GM19025 (cell line): ENCODE data around the gene LCN6.

Source experiments
- ATAC-seq: cut with Tn5 transposase; IDR thresholded peaks from one replicate; pipeline ENCODE4 v1.9.1; 2021; ENCODE audit warnings: mild to moderate bottlenecking, low read depth, moderate library complexity; ENCODE audit not compliant: unreplicated experiment

LCN6 gene

DNA sequence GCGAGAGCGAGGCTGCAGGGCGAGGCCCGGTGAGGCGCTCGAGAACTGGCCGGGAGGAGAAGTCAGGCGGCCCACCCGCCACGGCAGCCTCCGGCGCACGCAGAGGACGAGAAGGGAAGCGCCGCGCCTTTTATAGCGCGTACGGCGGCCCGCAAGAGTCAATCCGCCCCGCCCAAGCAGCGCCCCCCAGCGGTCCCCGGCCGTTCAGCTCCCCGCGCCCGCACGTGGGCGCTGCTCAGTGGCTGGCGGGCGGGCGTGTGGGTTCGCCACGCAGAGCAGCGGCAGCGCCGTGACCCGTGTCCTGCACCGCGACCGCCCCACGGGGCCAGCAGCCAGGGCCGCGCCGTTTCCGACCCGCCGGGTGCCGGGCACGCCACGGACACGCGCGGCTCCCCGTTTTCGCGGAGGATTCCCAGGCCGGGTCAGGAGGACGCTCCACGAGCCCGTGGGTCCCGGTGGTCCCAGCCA lies 20.2 kb downstream of the LCN6 start:
- peak; percentile 60 for ATAC-seq

DNA sequence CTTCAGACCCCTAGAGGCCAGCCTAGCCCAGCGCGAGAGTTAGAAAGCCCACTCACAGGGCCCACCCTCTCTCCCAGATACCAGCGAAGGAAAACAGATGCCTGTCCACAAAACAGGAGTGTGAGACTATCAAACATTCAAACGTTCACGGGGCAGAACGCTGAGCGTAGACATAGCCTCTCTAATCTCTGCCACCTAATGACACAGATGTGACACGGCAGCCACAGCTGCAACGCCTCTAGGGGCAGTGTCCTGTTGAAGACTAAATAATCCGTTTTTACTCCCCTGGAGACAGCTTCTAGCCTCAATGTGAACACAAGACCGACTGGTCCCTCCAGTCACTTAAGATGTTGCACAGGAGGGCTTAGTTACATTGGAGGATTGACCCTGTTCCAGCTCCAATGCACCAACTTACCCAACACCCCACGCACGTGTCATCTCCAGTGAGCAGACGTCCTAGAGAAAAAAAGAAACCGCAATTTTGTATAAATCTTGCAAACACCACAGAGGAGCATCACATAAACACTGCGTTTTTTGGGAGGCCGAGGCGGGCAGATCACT lies 21.6 kb downstream of the LCN6 start:
- ATAC-seq, result no peak

DNA sequence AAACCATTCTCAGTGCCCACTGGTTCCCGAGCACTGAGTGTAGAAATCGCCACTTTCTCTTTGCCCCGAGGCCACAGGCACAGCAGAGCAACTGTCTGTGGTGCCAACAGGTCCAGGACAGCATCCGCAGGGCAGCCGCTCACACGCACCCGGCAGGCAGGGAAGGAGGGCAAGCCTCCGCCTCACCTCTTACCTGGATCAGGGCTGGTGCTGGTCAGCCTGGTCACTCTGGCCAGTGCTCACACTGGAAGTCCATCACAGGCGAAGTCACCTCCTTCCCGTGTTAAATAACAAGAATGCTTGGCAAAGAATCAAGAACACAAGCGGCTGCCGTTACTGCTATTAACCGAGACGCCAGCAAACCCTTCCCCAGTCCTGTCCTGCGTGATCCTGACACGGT lies 22.2 kb downstream of the LCN6 start:
- ATAC-seq, result no peak

DNA sequence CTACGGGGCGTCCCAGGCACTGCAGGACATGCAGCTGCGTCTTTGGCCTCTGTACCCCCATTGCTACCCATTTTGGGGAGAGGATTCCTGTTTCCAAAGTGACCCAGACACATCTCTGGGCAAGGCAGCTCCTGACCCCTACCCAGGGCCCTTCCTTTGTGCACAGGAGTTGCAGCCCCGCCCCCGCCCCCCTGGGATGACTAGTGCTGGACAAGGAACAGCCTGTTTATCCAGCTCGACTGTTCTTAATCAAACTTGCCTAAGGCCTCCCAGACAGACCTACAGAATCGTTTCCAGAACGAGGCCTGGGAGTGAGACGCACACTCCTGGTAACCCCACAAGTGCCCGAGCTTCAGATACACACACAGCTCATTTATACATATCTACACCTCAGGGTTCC lies 22.7 kb downstream of the LCN6 start:
- ATAC-seq, result no peak

DNA sequence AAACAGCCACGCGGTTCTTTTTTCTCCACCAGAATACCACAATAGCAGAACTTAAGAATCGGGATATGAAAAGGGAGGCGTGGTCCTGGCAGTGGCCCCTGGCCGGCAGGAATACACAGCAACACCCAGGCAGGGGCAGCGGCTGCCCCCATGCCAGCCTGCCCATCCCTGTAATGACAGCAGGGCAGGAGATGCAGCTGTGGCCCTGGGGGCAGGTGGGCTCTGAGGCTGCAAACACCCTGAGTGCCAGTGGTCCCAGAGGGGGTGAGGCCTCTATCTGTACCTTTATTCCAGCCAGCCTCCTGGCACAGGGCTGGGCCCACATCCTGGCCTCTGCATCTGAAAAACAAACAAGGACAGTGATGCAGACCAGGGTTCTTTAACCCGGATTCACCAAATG lies 23.6 kb downstream of the LCN6 start:
- no peak for ATAC-seq

DNA sequence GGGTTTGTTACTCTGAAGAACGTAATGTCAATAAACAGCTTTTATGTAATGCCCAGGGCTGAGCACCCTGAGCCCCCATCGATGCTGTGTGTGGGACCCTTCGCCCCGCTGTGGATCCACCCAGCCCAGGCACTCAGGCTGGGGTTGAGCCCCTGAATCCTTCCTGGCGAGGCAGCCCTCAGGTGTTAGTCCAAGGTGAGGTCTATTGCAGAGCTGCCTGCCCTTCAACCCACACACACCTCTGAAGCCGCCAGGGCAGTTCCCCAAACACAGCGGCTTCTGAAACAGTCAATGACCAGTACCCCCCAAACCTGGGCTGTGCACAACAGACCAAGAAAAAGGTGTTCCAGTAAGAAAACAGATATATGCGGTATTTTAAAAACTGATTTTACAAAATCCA lies 24.3 kb downstream of the LCN6 start:
- no peak for ATAC-seq

DNA sequence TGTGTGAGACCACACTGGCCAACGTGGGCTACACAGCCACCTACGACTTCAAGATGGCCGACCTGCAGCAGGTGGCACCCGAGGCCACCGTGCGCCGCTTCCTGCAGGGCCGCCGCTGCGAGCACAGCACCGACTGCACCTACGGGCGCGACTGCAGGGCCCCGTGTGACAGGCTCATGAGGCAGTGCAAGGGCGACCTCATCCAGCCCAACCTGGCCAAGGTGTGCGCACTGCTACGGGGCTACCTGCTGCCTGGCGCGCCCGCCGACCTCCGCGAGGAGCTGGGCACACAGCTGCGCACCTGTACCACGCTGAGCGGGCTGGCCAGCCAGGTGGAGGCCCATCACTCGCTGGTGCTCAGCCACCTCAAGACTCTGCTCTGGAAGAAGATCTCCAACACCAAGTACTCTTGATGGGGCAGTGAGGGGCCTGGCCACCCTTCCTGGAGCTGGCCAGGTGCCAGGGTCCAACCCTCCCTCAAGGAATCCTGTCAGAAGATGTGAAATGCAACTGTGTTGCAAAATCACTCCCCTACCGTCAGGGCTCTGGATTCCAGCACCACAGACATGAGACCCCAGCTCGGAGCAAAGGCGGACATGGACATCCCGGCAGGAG lies 24.9 kb downstream of the LCN6 start:
- no peak for ATAC-seq

DNA sequence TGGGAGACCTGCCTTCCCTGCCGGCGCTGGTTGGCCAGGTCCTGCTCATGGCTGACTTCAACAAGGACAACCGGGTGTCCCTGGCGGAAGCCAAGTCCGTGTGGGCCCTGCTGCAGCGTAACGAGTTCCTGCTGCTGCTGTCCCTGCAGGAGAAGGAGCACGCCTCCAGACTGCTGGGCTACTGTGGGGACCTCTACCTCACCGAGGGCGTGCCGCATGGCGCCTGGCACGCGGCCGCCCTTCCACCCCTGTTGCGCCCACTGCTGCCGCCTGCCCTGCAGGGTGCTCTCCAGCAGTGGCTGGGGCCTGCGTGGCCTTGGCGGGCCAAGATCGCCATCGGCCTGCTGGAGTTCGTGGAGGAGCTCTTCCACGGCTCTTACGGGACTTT lies 25.4 kb downstream of the LCN6 start:
- ATAC-seq, result no peak

DNA sequence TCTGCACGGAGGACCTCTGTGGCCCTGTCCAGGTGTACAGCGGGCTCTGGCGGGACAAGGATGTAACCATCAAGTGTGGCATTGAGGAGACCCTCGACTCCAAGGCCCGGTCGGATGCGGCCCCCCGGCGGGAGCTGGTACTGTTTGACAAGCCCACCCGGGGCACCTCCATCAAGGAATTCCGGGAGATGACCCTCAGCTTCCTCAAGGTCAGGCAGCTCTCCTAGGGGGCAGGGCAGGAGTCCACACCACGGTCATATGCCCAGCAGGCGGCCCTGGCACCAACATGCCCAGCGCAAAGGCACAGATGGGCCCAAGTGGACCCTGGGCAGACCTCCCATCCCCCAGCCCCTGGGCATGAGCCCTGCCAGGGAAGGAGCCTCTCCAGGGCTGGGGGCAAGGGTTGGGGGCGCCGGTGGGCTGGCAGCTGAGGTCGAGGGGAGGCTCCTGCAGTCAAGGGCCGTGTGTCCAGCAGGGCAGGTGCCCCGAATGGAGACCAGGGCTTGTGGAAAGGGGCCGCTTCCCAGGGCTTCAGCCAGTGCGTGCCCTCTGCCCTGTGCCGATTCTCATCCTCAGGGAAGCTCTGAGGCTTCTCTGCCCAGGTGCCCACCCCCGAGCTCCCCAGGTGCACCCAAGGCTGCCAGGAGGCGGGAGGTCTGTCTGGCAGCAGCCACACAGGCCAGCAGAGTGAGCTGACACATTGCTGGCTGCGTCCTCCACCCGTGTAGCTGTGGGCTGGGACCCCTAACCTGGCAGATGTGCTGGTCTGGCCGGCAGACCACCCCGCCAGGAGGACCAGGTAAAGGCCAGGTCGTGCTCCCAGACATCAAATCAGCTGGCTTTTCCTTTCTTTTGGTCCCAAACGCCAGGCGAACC lies 26.0 kb downstream of the LCN6 start:
- ATAC-seq, result no peak

DNA sequence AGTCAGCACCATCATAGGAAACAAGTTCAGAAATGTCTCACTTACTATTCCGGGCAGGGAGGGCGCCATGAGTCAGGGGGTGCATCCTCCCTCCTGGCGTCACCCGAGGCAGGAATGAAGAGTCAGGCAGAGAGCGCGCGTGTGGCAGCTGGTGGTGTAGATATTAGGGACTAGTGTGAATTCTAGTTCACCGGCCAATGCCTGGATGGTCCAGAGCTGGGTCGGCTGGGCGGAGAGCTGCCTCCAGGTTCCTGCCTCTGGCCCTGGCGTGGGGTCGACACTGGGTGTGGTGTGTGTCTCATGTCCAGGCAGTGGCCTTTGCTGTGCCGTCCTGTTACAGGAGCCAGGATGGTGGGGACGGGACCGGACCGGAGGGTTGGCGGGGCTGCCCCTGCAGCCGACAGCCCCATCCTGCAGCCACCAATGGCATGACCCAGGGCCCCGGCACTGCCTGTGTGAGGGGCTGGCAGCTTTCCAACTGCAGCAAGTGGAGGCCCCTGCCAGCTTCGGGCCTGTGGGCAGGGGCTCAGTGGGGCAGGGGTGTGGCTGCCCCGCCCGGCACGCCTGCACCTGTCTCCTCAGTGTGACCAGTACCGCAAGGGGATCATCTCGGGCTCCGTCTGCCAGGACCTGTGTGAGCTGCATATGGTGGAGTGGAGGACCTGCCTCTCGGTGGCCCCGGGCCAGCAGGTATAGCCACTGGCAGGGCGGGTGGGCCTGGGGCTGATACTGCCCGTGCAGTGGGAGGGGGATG lies 26.8 kb downstream of the LCN6 start:
- ATAC-seq, result no peak

DNA sequence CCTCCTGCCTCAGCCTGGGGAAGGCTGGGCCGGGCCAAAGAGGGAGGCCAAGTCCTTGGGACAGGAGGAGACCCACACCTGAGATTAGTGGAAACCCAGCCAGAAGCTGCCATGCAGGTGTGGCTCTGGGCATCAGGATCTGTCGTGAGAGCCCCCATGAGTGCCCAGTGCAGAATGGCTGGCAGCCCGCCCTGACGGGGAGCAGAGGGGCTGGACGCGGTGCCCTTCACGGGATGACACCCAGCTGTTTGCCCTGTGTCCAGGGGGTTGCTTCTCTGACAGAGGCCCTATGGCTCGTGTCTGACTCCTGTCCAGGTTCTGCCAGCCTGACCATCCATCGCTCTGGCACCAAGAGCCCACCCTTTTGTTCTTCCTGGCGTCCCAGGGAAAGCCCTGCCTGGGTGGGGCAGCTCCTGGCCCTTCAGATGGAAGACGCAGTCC lies 27.4 kb downstream of the LCN6 start:
- no peak for ATAC-seq

DNA sequence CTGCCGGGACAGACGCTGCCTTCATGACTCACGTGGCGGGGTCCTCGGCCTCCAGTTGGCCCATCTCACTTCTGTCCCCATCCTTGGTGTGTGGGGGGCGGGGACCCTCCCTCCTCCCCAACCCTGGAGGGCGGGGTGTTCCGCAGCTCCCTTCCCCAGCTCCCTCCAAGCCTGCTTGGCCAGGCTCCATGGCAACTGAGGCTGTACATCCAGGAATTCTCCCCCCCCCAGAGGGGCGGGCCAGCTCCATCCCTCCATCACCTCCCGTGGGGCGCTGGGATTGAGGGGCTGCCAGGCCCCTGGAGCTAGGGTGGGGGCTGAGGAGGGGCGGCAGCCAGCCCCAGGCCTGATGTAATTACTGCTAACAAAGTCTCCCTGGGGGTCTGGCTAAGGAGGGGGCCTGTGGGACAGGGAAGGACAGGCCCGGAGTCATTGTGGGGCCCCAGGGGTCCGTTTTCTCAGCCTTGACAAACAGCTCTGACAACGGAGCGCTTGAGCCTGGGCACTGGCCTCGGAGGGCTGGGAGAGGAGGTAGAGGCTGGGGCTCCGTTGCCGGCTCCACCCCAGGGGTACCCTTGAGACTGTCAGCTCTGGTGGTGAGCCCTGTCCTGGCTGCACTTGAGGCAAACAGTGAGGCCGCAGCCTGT lies 28.0 kb downstream of the LCN6 start:
- no peak for ATAC-seq

DNA sequence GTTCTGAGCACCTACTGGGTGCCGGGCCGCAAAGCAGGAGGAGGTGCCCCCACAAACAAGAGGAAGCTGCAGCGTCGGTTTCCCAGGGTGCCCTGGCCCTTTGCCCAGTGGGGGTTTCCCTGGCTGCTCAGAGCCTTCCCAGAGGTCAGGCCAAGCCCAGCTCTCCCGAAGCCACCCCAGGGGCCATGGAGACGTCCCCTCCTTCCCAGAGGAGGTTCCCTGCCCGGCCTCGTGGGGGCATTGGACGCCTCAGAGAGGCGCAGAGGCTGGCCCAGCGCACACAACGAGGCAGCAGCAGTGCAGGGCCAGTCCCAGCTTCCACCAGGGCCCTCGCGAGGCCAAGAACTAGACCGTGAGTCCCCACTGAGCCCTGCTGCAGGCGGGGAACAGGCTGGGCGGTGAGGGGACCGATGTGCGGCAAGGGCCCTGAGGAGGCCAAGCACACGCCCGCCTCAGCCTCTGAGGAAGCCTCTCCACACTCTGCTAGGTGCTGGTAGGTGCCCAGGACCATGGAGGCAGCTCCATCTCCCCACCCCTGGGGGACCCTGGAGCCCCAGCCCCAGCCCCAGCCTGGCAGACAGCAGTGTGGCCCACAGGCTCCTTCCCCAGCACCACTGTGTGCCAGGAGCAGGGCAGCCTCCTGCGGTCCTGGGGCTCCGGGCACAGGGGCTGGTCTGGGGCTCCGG lies 29.0 kb downstream of the LCN6 start:
- ATAC-seq, result no peak

DNA sequence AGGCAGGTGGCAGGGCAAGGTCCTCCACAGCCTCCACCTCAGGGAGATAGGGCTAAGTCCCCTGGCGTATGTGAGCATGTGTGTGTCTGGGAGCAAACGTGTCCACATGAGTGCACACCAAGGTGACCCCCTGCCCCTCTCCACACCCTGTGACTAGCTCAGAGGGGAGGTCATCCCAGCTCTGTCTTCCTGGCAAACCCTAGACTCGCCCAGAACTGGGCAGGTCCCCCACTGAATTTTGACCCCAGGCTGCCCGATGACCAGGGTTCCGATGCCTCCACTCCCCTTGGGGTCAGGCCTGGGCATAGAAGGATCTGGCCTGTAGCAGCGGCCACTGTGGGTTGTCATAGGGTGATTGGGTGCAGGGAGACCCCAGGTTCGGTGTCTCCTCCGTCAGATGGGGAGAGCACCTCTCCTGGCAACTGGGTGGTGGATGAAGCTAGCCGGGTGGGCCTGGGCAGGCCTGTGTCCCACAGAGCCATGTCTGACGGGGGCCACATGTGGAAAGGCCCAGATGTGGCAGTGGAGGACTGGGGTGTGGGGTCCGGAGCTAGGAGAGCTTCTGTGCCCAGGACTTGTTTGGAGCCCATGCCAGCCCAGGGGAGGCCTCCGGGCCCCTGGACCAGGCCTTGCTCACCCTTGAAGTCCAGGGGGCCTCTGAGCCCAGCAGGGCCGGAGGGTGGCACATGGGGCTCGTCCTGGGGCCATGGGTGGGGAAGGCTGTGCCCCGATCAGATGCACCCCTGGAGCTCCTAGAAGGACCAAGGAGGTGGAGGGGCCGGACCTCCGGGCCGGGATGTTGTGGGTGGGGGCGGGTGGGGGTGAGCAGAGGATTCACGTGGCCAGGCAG lies 29.8 kb downstream of the LCN6 start:
- ATAC-seq, result no peak

DNA sequence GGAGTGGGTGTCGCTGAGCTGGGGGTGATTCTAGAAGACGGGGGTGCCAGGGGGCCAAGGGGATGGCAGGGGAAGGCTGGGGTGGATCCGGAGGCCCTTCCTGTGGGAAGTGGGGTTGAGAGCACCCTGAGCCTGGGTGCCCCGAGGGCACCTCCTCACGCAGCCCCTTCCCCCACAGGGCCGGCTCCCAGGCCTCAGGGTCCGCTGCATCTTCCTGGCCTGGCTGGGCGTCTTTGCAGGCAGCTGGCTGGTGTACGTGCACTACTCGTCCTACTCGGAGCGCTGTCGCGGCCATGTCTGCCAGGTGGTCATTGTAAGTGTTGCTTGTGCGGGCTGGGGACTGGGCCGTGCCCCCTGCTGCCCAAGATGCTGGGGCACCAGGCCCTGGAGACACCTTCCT lies 30.9 kb downstream of the LCN6 start:
- ATAC-seq, result no peak

DNA sequence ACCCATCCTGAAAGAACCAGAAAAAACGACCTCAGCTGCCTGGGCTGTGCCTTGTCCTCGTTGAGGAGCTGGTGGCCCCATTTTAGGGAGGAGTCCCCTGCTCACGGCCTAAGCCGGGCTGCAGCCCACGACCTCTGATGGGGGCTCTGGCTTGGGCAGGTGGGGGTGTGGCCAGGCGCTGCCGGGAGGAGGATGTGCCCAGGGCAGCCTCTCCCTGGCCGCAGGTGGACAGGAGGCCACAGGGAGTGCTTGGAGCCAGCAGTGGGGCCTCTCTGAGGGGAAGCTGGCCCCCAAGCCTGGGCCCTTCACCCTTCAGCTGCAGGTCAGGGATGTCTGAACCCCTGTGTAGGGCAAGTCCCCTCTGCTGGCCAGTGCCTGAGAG lies 33.4 kb downstream of the LCN6 start:
- no peak for ATAC-seq

DNA sequence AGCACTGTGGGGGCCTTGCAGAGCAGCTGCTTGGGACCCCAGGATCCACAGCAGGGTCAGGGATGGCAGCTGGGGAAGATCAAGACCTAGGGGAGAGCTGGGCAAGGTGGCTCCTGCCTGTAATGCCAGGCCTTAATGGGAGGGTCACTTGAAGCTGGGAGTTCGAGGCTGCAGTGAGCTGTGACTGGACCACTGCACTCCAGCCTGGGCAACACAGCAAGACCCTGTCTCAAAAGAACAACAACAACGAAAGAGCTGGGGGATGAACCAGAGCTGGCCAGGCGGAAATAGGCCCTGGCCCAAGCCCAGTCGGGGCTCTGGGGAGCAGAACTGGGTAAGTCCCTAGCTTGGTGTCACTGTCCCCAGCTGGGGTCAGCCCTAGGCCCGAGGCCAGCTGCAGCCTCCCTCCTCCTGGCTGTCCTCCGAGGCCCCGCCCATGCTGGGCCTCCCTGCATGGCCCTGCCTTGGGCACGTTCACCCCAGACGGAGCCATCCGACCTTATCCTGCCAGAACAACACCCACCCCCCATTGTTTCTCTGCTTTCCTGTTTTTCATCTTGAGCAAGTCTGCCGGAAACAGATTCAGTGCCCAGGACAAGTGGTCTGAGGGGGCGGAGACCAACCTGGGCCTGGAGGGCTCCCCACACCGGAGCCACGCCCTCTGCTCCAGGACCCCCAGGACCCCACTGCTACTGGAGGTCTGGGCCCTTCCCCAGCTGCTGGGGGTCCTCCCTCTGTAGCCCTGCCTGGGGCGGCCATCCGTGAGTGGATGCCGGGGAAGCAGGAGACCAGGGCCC lies 34.0 kb downstream of the LCN6 start:
- no peak for ATAC-seq

DNA sequence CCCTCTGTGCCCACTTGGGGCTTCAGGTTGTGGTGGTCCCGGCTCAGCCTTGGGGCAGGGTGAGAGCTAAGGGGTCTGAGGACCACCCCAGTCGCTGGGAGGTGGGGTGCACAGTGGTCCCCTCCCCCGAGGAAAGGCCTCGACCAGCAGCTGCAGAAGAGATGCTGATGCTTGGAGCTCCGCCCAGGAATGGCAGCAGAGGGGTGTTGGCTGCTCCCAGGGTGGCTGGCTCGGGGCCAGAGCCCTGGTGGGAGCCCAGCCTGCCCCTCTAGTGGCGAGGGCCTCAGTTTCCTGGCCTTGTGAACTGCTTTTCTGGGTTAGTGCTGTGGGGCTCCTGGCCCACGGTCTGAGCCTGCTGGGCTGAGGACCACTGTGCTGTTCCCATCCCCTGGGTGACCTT lies 34.8 kb downstream of the LCN6 start:
- no peak for ATAC-seq
